Activated effector memory CD4-positive, alpha-beta T cell treated with anti-CD3 and anti-CD28 coated beads, Interleukin-2, amount 50 U/mL, for 16 hours (primary cell): Measurements from ENCODE around the gene TMEM266.
"Not testable (repeated sequence)": the region's sequence is repeated elsewhere in the genome, so short reads cannot be mapped to it uniquely, and the experiment has no call there.

ENCODE experiments used
- DNase-seq: peaks from one replicate; pipeline ENCODE4 v3.0.0-alpha.2; 2020

TMEM266 gene, protein sequence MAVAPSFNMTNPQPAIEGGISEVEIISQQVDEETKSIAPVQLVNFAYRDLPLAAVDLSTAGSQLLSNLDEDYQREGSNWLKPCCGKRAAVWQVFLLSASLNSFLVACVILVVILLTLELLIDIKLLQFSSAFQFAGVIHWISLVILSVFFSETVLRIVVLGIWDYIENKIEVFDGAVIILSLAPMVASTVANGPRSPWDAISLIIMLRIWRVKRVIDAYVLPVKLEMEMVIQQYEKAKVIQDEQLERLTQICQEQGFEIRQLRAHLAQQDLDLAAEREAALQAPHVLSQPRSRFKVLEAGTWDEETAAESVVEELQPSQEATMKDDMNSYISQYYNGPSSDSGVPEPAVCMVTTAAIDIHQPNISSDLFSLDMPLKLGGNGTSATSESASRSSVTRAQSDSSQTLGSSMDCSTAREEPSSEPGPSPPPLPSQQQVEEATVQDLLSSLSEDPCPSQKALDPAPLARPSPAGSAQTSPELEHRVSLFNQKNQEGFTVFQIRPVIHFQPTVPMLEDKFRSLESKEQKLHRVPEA

GRCh38 chr15:76059320-76060117 lies at the start of gene TMEM266:
TMEM266 (plus strand) TSS chr15:76059985; CDS start chr15:76134264, 74,279 bp downstream.
- DNase-seq = peak; percentile 63

DNA sequence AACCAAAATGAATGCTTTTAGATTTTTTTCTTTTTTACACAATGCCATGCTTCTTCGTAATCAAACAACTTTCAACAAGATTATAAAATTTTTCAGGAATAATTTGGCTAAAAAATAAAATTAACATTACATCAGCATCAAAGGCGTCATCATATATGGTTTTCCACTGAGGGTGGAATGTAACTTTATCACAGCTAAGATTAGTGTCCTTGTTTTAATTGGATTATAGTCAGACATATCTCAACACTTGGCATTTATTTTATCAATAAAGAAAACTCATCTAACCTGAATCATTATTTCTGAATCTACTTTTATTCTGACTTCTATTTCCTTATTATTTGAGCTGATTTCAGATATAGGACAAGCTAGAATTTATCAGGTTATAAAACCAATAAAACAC lies 49.2 kb upstream of the TMEM266 start:
- DNase-seq = no peak

DNA sequence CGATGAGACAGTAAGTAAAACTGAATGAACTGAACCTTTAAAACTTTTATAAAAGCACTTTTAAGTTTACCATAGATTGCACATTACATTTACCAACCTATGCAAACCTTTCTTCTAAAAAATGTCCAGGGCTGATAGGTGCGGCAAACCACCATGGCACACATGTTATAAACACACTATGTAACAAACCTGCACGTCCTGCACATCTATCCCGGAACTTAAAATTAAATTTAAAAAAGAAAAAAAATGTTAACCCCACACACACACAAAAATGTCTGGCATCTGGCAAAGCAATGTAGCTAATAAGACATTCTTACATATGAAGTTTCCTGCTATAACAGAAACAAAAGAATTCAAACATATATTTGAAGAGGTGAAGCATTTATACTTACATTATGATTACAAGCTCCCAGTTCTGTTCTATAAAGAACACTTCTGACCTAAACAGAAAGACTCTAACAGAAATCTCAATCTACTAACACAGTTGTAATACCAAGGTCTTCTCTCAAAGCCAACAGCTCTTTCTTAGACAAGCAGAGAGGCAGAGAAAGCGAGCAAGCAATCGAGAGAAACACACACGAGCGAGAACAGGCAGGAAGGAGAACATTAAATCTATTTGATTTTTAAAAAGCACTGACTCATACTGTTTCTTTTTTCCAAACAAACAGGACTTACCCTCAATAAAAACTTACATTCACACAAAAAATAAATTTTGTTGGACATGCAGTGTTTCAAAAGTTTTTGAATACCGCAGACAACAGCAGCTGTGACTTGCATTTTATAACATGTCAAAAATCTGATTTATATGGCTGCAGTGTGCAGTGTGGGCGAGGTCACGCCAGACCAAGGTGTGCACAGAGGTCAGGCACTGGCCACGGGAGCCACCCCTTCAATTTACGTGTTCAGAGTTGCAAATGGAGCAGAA lies 47.9 kb upstream of the TMEM266 start, which contains the start of gene NRG4:
Gene NRG4 (minus strand): TSS at position 798 of the 925 bp plus-strand sequence. CDS start 1,194 bp downstream, outside the sequence.
- DNase-seq = no peak

DNA sequence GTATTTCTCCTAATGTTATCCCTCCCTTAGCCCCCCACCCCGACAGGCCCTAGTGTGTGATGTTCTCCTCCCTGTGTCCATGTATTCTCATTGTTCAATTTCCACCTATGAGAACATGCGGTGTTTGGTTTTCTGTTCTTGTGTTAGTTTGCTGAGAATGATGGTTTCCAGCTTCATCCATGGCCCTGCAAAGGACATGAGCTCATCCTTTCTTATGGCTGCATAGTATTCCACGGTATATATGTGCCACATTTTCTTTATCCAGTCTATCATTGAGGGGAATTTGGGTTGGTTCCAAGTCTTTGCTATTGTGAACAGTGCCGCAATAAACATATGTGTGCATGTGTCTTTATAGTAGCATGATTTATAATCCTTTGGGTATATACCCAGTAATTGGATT lies 46.3 kb upstream of the TMEM266 start:
- DNase-seq = not testable (repeated sequence)

DNA sequence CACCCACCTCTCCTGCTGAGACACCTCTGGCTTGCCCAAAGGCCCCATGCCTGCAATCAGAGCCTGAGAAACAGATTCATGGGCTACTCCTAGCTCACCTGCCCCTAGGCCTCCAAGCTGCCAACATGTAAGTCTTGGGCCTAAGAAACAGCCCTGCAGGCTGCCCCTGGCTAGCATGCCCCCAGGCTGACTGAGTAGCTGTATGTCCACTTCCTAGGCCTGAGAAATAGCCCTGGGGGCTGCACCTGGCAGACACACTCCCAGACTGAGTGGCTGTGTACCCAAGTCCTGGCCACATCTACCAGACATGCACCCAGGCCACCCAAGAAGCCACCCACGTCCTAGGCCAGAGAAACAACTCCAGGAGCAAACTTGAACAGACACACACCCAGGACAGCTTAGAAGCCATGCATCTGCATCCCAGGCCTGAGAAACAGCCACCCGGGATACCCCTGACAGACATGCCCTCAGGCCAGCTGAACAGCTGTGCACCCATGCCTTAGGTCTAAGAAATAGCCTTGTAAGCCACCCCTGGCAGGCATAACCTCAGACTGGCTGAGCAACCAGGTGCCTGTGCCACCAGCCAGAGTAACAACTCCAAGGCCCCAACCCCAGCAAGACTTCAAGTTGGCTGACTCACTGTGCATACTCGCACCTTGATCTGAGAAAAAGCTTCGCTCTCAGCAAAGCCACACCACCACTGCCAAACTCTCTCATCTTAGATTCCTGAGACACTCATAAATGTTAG lies 35.6 kb upstream of the TMEM266 start:
- DNase-seq = no peak

GRCh38 chr15:76032046-76032445 lies 27.7 kb upstream of the TMEM266 start:
- no peak for DNase-seq

DNA sequence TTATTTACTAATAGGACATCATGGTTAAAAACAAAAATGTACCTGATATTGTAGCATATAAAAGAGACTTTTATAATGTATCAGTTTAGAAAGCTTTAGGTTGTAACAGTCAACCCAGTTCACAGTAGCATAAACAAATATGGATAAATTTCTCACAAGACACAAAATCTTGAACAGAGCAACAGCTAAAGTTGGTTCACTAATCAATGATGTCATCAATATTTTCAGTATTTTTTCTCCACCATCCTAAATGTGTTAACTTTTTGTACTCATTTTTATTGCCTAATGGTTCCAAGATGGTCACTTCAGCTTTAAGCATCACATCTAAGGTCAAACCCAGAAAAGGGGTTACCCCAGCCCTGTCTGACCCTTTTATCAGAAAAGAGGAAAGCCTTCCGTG lies 26.3 kb upstream of the TMEM266 start:
- no peak for DNase-seq

GRCh38 chr15:76034111-76034510 lies 25.7 kb upstream of the TMEM266 start:
- DNase-seq = no peak

- DNase-seq = no peak
Measured at GRCh38 chr15:76035593-76035992, 24.2 kb upstream of the TMEM266 start.

DNA sequence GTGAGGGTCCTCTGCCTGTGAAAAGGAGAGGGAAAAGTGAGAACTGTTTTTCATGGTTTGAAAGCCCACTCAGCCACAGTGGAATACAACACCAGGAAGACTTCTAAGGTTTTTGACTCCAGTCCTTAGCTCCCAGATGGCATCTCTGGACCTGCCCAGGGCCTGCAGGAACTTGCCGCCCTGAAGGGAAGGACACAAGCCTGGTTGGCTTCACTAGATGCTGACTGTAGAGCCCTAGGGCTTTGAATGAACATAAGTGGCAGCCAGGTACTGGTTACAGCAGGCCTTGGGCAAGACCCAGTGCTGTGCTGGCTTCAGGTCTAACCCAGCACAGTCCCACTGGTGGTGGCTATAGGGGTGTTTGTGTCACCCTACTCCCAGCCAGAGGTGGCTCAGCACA lies 21.3 kb upstream of the TMEM266 start:
- no peak for DNase-seq

GRCh38 chr15:76054201-76054600 lies 5.6 kb upstream of the TMEM266 start:
- not testable (repeated sequence) for DNase-seq

DNA sequence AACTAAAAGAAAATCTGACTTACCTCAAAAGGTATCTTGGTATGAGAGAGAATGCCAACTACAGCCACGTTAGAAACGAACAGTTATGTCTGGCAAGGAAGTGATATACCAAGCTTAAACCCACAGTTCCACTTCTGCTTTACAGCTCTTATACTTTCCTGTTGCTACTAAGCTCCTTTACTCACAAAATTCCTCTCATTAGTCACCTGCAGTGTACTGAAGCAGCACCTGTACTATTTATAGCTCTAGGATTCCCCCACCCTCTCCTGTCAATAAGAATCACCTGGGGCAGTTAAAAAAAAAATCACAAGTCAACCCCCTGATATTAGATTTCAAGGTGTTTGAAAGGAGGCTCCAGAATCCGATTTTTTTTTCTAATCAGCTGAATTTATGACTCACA lies 2.9 kb upstream of the TMEM266 start:
- DNase-seq = no peak

- no peak for DNase-seq
Measured at GRCh38 chr15:76057332-76058000, 2.3 kb upstream of the TMEM266 start.

- peak; percentile 64 for DNase-seq
Measured at GRCh38 chr15:76058714-76059319, 968 bp upstream of the TMEM266 start.

DNA sequence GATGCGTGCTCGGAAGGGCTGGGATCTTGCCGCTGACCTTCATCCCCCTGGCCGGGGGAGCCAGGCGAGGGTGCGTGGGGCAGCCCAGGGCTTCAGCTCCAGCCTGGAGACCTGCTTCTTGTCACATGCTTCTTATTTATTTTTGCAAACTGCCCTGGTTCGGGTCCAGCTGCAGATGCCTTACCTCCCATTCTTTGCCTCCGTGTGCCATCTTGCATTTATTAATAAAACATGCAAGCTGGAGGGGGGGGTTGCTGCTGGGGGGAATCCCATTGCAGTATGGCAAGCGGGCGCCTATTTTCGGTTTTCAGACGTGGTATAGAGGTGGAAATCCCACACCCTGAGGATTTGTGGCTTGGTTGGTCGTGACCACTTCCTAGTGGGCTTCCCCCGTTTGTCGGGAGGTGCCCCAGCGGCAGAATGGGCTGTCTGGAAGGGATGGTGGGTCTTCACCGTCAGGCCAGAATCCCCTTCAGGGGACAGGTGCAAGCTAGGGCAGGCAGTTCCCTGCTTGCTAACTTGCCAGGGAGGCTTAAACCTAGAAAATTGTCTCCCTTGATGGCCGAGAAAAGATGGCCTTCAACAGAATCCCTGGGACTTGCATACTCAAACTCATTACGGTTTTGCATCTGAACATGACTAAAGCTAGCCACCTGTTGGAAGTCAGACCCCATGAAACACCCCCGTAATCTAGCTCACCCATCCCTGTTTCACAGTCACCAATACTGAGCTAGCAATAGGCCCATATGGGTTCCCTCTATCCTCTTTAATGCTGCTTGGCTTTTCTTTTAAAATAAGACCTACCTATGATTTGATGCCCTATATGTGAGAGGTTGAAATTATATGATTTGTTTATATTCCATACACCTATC lies 569 bp downstream of the TMEM266 start:
- DNase-seq = peak; percentile 64

- no peak for DNase-seq
Measured at GRCh38 chr15:76061700-76062099, 1.9 kb downstream of the TMEM266 start.

DNA sequence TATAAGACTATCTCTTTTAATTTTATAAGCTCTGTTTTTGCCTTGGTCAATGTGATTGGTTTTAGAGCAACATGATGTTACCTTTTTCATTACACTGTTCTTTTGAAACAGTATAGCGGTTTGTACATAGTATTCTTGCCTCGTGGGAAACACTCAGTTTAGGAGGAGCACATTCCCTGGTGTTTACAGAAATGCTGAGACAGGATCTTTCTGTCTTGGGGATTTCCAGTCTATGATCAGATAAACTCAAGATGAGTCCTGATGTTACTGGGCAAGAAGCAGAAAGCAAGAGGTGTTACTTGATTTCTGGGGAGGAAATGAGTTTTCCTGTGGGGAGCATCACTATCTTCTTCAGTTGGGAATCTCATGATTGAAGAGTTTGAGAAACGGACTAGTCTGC lies 2.5 kb downstream of the TMEM266 start:
- no peak for DNase-seq

DNA sequence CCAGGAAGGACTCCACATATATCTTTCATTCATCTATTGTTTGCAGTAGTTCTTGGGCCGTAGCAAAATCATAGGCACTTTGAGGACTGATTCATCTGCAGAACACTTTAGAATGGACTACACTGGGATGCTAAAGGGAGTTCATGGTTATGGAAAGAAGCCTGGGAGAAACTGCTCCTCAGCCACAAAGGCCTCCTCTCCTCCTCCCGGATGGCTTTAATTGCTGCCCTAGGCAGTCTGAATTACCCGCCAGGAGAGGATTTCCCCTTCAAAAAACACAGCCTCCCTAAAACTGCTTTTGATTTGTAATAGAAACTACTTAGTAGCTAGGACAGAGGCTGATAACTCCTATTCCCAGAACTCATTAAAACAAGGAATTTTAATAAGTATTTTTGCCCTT lies 4.6 kb downstream of the TMEM266 start:
- no peak for DNase-seq

- no peak for DNase-seq
Measured at GRCh38 chr15:76065245-76065644, 5.5 kb downstream of the TMEM266 start.

DNA sequence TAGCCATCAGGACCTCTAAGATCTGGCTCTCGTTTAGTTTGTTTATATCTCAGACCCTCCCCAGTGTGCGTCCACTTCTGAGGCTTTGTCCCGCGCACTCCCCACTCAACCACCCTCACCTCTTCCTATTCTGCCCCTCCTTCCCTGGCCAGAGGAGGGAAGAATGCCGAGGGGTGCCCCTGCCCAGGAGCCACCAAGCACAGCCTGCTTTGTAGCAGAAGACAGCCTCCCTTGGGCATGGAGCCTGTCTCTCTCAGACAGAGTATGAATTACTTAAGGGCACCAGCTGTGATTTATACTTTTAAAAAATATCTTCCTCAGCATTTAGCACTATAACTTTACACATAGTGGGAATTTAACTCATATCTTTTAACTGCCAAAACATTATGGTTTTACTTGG lies 6.0 kb downstream of the TMEM266 start:
- no peak for DNase-seq
